CD4-positive, alpha-beta T cell treated with Interleukin-12 subunit alpha and Interleukin-12 subunit beta, for 1 hour (primary cell): ENCODE results near the gene CC2D2A.
A peak's percentile ranks its signal among the peaks of the same experiment; 100 is the strongest.

ENCODE experiments used
- DNase-seq: peaks from one replicate; pipeline ENCODE4 v3.0.0-alpha.2; 2020

The CC2D2A gene

DNA sequence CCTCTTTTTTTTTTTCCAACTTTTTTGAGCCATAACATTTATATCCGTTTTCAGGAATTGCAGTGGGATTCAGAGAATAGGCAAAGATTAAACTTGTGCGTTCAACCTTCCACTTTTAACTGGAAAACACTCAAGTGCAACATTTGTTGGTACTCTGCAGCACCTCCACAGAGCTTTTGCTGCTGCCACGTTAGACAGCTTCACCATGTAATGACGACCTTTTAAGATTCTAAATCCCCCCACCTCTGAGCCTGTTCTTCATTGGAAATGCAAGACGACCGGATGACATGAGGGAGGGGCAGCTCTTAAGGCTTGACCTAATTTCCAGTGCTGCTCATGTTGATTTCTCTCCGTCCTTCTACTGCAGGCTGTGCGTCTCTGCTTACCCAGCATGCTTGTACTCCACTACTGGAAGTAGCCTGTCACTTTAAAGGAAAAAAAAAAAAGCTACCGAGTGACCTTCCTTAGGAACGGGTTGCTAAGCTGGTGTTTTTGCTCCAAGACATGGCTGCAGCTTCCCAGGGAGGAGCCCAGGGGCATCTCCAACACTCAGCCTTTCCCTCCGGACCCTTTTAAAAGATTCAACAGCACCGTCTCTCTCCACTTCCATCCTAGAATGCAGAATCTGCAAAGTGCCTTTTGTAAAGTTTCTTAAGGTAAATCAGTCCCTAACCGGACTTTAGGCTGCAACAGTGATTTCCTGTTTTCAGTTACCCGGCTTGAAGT, at the start of gene CC2D2A:
TSS of gene CC2D2A (plus strand) at position 481 of the 726 bp plus-strand sequence. CDS start 6,051 bp downstream, outside the sequence.
- DNase-seq, result no peak

DNA sequence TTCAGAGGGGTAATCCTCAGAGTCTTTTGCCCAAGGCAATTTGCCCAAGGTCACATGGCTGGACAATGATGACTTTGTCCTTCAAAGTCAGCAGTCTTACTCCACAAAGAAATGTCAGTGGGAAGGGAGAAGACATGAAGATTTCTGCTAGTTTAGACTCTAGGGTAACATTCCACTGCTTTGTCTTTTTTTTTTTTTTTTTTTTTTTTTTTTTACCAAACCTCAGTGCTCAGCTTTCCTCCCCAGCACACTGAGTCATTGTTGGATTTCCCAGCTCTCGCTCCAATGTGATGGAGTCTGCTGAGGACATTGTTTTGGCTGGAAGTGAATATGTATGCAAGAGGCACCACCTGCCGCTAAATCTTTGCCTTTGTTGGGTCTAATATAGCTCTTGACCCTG, 49.0 kb upstream of the CC2D2A start:
- no peak for DNase-seq

DNA sequence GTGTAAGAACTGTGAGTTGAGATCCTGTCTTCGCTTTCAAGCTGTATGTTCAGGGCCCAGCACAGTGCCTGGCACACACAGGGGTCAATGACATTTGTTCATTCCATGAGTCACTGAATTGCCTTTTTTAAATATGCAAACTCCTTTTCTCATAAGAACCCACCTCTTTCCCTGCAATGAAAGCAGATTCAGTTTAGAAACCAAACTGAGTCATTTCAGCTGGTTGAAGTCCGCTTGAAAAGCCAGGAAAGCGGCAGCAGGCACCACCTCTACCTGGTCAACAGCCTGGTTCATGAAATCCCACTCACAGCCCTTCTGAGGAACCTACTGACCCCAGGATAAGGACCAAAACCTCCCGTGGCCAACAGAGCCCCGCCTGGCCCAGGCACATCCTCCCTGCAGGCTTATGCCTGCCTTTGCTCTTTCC, 46.4 kb upstream of the CC2D2A start:
- DNase-seq, result no peak

GRCh38 chr4:15425520-15425919, 44.2 kb upstream of the CC2D2A start:
- DNase-seq, result no peak

- no peak for DNase-seq
These were observed 42.5 kb upstream of the CC2D2A start for GRCh38 chr4:15427161-15427560.

GRCh38 chr4:15427701-15428100, 42.0 kb upstream of the CC2D2A start, which contains the start of gene C1QTNF7:
Gene C1QTNF7, plus strand, starts transcription at chr4:15428033. Its CDS starts 7,711 bp downstream, at chr4:15435744.
- DNase-seq, result no peak

- DNase-seq, result no peak
These were observed 41.1 kb upstream of the CC2D2A start for GRCh38 chr4:15428611-15429010.

- DNase-seq, result no peak
These were observed 35.6 kb upstream of the CC2D2A start for GRCh38 chr4:15434091-15434490.

DNA sequence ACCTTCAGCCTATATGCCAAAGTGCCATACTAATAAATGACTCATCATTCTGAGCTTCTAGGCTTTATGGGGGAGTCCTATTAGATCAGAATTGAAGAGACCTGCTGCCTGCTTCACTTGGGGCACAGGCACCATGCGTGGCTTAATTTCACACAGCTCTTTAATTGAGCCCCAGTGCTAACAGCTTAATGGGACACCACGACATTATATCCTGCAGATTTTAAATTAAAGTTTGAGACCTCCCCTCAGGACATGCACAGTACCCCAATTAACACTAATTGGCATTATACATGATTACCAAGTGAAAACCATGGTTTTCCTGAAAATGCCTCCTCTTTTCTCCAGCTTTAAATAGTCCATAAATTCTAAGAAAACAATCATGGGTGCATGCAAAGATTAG, 35.0 kb upstream of the CC2D2A start:
- DNase-seq, result no peak

- no peak for DNase-seq
These were observed 33.2 kb upstream of the CC2D2A start for GRCh38 chr4:15436513-15436912.

DNA sequence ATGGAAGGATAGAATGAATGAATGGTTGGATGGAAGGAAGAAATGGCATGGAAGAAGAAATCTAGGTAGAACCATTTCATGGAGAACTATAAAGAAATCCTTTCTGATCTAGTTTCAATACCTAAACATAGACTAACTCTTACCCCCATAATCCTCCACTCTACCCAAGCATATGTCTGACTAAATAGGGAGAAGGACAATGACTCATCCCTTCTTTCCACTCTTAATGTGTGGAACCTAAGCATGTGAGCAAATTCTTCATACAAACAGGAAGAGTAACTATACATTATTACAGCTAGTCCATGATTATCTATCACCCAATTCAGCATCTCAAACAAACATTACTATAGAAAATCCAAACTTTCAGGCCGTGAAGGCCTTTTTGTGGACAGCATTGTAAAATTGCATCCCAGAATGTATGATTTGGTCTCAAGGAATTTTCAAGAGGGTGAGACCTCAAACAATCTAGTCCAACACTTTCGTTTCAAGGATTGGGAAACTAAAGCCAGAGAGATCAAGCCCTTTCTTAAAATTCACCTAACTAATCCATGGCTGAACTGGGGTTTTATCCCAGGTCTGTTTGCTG, 30.6 kb upstream of the CC2D2A start:
- no peak for DNase-seq

- no peak for DNase-seq
These were observed 26.1 kb upstream of the CC2D2A start for GRCh38 chr4:15443371-15444160.

GRCh38 chr4:15444276-15444675, 25.4 kb upstream of the CC2D2A start:
- DNase-seq, result no peak

GRCh38 chr4:15444879-15445547, 24.7 kb upstream of the CC2D2A start:
- no peak for DNase-seq

DNA sequence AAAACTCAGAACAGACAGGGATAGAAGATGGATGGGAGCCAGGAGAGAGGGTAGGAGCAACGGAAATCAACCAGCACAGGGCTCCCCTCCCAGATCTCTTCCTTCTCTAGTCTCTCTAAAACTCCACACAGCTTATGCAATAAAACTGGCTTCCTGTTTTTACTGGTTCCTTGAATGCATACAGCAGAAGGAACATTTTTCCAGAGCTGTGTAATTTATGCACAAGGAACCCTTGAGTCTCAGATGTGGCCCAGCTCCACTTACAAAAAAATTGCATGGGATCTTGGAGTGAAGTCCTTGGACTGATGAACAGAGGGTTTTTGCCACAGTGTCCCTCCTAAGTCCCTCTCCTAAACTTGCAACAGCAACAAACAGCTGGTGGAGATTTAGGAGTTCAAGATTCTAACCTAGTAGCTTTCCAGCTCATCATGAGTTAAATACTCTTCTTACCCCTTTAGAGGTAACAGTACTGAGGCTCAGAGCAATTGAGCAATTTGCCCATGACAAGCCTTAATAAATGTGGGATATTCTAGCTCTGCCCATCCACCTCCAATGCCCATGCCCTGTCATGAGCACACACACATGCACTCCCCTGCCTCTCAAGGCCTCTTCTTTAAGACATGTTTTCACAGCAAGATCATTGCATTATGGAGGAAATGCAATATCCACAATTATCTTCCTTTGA, 18.4 kb upstream of the CC2D2A start:
- no peak for DNase-seq

- DNase-seq, result no peak
These were observed 17.6 kb upstream of the CC2D2A start for GRCh38 chr4:15451866-15452765.

- no peak for DNase-seq
These were observed 14.4 kb upstream of the CC2D2A start for GRCh38 chr4:15455290-15455689.

DNA sequence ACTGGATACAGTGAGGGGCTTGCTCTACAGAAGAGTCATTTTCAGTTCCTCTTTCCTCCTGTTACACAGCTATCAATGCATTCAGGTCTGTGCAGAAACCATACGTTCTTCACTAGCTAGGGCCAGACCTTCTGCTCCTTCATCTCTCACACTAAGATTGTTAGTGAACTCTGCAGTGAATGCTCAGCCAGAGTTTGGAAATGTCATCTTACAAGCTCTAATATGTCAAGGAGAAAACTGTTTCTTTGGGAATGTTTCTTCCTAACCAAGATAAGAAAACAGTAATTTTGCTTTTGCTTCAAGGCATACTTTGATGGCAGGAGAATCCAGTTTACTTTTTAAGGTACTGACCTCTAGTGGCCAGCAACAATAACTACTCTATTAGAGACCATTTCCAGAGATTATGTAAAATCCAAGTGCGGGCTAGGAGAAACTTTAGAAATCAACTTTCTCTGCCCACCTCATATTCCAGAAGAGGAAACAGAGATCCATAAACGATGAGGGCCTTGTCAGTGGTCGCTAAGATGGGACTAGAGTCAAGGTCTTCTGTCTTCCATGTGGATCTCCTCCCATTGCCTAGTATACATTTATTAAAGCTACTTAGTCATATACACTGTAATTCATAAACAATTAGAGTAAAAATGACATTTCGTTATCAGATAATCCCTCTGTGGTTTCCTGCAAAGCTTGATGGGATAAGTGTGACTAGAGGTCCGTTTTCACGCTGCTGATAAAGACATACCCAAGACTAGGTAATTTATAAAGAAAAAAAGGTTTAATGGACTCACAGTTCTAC, 12.1 kb upstream of the CC2D2A start:
- DNase-seq, result peak; percentile 39

DNA sequence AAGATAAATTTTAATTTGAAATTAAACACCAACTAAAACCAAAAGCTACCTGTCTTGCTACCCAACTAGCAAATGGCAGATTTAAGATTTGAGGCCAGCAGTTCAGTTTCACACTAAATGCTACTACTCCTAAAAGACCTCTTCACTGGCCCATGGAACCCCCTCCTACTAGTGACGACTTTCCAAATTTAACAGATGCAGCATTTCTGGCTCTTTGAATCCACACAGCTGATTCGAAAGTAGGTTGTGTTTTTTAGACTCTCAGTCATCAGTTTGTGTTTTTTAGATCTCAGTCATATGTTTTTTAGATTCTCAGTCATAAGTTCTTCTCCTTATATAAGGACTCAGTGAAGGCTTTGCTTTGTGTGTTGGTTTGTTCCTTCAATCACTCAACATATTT, 11.1 kb upstream of the CC2D2A start:
- no peak for DNase-seq

- DNase-seq, result no peak
These were observed 10.0 kb upstream of the CC2D2A start for GRCh38 chr4:15459706-15460105.

DNA sequence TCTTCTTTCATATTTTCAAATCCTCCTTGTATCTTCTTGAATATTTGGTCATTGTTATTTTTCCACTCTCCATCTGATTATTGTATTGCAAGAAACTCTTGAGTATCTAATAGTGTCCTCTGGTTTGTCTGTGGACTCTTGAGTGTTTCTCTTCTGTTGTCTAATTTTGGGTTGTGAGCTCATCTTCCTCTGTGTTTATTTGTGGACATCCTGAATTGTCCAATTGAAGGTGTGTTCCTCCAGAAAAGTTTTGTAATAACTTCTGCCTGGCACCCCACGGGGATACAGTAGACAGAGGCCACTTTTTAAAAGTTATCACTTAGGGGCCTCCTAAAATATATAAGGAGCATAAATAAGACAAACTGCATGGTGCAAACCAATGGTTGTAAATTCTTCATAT, 3.1 kb upstream of the CC2D2A start:
- DNase-seq, result no peak
